Measurements from ENCODE around the gene TULP1.
"Not testable (repeated sequence)": the region's sequence is repeated elsewhere in the genome, so short reads cannot be mapped to it uniquely, and the experiment has no call there.

The TULP1 gene

DNA sequence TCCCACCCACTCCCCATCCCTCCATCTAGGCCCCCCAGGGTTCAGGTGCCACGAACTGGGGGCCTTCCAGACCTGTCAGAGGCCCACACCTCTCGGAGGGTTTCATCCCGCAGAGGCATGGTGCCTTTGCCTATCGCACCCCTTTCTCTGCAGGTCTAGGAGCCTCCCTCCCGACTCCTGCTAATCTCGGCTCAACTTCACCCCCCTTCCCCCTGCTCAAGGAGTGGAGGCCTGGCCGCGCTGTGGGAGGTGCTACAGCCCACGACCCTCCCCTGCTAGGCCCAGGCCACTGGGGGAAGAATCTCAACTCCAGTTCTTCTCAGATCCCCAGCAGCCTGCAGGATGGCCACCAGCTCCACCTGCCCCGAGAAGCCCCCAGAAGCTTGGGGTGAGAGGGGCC lies at the start of gene TULP1:
Gene TULP1 (minus strand): TSS at position 157 of the 400 bp plus-strand sequence. CDS start 38 bp downstream, at position 119.
- no peak for DNase-seq (ENCODE audit: low read depth in 2 of 2)

DNA sequence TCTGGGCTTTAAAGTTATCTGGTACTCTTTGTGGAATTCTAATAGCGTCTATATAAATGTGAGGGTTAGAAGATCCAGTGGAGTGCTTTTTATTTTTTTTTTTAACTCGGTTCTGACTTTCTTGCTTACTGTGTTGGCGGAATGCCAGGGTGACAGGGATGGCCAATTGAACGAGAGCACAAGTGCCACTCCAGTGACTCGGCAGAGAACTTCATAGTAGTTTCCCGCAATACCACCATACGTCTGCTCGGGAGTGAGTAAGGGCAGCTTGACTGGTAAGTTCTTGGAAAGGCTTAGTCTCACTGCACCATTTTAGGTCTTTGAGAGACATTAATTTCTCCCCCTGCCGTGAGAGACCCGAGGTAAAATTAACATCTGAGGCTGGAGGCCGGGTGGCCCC lies 49.4 kb upstream of the TULP1 start:
- DNase-seq (ENCODE audit: low read depth in 2 of 2), result no peak

DNA sequence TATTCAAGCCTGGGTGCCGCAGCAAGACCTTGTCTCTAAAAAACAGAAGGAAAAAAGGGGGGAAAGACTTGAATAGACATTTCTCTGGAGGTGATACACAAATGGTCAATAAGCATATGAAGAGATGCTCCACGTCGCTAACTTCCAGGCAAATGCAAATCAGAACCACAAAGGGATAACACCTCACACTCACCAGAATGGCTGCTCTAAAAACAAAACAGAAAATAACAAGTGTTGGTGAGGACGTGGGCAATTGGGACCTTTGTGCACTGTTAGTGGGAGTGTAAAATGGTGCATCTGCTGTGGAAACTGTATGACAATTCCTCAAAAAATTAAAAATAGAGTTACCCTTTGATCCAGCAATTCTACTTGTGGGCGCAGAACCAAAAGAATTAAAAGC lies 48.4 kb upstream of the TULP1 start:
- no peak for DNase-seq (ENCODE audit: low read depth in 2 of 2)

DNA sequence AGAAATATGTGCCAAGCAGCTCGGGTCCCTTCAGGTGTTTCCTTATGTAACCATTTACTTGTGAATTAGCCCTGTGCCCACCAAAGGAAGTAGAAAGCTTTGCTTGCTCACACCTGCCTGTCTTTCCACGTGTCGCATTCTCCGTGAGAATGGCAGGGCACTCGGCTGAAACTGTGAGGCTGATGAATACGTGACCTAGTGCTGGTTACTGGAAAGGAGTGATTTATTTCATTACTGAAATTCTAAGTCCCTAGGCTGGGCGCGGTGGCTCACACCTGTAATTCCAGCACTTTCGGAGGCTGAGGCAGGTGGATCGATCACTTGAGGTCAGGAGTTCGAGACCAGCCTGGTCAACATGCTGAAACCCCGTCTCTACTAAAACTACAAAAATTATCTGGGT lies 45.9 kb upstream of the TULP1 start:
- DNase-seq (ENCODE audit: low read depth in 2 of 2), result no peak

DNA sequence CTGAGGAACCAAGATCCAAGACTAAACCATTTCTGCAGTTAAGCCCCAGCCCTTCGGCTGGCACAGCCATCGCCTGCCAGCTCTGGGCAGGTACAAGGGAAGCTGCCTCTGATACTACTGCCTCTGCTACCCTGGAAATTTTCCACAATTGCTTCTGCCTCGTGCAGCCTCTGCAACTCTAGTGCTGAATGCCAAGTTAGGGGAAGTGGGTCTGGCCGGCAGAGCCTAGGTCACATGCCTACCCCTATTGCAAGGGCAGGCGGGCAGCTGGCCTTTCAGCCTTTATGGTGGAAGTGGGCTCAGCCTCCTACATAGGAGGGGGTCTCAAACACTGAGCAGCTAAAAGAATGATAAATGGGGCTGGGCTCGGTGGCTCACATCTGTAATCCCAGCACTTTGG lies 44.5 kb upstream of the TULP1 start:
- no peak for DNase-seq (ENCODE audit: low read depth in 2 of 2)

DNA sequence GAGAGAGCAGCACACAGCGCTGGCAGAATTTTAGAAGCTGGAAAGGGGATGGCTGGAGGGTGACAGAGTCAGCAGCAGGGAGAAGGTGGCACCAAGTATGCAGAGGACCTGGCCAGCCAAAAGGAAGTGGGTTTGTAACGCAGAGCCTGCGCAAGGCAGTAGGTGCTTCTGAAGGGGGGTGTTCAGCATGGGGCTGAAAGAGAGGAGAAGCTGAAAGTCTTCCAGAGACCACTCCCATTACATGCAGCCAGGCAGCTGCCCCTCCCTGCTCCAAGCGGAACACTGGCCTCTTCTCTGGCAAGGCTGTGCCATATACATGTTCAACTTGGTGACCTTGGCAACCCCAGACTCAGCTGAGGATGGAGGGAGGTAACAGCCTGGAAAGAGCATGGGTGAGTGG lies 42.1 kb upstream of the TULP1 start:
- no peak for DNase-seq (ENCODE audit: low read depth in 2 of 2)

DNA sequence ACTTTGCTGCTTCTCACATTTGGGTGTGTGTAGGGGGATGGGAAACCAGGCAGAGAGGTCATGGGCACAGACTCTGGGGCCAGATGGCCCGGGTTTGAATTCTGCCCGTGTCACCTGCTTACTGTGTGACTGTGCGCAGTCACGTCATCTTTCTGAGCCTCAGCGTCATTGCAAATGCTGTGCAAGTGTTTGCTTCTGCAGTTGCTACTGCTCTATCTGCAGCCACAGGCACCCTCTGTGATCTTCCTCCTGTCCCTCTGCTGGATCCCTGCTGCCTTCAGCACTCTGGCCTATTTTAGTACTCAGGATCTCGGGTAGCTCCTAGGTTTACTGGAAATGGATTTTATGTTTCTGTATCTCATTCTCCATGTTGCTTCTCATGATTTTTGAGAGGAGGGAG lies 40.6 kb upstream of the TULP1 start:
- no peak for DNase-seq (ENCODE audit: low read depth in 2 of 2)

DNA sequence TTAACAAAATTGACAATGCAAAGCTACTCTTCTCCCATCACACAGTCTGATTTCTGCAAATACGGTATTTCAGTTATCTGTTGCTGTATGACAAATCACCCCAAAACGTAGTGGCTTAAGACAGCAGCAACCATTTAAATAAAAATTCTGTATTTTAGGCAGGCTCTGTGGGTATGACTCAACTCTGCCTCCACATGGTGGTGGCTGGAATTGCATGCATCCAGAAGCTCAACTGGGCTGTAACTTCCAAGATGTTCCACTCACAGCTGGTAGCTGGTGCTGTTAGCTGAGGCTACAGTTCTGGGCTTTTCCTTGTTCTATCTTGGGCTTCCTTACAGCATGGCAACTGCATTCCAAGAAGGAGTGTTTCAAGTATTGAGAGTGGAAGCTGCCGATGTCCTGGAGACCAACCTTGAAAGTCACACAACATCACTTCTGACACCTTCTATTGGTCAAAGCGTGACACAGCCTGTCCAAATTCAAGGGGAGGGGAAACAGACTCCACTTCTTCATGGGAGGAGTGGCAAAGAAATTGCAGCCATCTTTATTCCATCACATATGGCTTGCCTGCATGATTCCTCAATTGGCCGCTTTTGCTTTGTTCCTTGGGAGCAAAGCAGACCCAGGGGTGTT lies 39.7 kb upstream of the TULP1 start:
- DNase-seq (ENCODE audit: low read depth in 2 of 2), result peak; percentile 18

DNA sequence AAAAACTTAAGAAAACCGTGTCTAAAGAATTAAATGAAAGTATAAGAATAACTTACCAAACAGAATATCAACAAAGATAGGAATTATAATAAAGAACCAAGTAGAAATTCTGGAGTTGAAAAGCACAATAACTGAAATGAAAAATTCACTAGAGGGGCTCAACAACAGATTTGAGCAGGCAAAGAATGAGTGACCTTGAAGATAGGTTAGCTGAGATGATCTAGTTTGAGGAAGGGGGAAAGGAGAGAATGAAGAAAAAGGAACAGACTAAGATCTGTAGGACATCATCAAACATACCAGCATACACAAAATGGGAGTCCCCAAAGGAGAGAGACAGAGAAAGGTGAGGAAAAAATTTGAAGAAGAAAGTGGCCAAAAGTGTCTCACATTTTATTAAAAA lies 37.7 kb upstream of the TULP1 start:
- no peak for DNase-seq (ENCODE audit: low read depth in 2 of 2)

DNA sequence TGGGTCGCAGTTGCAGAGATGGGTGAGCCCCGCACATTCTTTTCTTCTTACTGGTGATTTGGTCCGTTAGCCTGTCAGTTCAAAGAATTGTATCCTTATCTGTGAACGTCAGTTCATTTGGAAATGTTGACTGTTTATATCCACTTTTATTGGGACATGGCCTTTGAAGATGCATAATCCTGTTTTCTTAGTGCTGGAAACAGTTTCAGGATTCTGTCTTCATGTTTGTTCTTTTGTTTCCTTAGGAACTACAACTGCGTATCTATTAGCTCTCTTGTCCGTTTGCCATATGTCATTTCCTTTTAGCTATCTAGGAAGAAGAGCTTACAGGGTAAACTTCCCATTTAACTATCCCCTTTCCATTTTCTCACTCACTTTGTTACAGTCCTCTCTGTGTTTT lies 35.0 kb upstream of the TULP1 start:
- no peak for DNase-seq (ENCODE audit: low read depth in 2 of 2)

DNA sequence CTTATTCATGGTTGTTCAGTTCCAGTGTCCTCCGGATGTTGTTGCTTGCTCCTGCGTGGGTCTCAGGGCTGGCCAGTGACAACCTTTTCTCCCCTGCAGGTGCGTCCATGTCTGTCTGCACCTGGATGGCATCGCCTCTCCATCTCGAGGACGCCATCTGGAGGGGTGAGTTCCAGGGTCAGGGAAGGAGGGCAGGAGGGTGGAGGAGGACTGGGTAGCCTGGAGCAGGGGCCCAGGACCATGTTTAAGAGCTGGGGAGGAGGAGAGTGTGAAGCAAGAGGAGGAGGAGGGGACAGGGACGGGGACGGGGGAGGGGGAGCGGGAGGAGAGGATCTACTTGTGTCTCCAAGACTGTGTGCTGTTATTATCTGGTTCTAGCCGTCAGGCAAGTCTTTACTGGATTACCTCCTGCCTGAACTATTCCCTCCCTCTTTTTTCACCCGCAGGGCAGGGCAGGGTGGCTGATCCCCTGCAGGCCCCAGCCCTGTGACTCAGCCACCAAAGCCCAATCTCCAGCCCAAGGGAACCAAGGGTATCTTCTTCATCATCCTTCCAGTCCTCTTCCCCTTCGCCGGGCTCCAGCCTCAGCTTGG lies 32.2 kb upstream of the TULP1 start:
- no peak for DNase-seq (ENCODE audit: low read depth in 2 of 2)

DNA sequence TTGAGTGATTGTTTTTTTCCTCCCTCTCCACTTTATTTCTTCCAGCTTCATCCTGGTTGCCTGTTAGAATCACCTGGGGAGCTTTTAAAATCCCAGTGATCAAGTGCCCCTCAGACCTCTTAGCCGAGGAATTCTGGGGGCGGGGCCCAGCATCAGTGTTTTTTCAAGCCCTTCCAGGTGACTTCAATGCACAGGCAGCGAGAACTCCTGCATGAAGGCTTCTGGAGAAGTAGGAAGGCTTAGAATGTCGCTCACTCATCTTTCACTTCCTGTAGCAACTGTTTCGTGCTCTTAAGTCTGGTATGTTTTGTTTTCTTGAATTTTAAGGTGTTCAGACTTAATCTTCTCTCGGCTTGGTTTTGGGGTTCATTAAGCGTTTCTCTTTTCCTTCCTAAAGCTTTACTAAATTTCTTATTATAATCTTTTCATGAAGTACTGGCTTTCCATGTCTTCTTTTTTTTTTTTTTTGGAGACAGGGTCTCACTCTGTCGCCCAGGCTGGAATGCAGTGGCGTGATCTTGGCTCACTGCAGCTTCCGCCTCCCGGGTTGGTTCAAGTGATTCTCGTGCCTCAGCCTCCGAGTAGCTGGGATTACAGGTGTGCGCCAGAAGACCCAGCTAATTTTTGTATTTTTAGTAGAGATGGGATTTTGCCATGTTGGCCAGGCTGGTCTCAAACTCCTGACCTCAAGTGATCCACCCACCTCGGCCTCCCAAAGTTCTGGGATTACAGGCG lies 30.9 kb upstream of the TULP1 start:
- no peak for DNase-seq (ENCODE audit: low read depth in 2 of 2)

DNA sequence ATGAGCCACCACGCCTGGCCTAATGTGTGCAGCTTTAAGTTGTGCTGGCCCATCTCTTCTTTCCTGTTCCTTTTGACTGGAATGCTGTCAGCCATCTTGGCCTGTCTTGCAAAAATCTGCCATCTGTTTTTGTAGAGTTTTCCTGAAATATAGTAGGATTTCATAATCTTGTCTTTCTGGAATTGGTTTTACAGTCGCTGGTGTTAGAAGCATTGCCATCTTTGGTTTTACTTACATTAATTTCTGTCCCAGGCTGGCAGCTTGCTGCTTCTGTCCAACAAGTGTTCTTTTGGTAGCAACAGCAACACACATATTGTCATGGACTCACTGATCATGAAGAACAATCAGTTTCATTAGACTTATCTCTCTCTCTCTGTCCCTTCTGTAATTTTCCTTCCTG lies 29.1 kb upstream of the TULP1 start:
- DNase-seq (ENCODE audit: low read depth in 2 of 2), result no peak

DNA sequence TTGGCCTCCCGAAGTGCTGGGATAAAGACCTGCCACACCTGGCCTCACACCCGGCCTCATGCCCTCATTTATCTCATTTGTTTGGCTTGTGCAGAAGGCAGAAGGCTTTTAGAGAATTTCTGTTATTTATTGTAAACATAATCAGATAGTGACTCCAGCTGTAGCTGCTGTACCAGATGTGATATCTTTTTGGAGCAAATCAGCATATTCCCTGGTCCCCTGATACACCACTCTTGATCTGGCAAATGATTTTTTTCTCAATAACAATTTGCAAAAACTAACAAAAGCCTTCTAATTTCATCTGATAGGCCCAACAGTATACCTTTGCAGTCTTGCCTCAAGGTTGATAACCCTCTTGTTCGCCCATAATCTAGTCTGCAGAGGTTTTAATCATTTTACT lies 26.5 kb upstream of the TULP1 start:
- DNase-seq (ENCODE audit: low read depth in 2 of 2), result no peak

DNA sequence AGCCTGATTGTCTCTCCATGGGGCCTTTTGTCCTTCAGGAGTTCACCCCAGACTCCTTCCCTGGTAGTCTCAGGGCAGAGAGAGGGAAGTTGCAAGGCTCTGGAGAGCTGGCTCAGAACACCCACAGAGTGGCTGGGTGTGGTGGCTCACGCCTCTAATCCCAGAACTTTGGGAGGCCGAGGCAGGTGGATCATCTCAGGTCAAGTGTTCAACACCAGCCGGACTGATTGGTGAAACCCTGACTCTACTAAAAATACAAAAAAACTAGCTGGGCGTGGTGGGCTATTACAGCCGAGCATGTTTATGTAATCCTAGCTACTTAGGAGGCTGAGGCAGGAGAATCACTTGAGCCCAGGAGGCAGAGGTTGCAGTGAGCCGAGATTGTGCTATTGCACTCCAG lies 23.2 kb upstream of the TULP1 start:
- not testable (repeated sequence) for DNase-seq (ENCODE audit: low read depth in 2 of 2)

DNA sequence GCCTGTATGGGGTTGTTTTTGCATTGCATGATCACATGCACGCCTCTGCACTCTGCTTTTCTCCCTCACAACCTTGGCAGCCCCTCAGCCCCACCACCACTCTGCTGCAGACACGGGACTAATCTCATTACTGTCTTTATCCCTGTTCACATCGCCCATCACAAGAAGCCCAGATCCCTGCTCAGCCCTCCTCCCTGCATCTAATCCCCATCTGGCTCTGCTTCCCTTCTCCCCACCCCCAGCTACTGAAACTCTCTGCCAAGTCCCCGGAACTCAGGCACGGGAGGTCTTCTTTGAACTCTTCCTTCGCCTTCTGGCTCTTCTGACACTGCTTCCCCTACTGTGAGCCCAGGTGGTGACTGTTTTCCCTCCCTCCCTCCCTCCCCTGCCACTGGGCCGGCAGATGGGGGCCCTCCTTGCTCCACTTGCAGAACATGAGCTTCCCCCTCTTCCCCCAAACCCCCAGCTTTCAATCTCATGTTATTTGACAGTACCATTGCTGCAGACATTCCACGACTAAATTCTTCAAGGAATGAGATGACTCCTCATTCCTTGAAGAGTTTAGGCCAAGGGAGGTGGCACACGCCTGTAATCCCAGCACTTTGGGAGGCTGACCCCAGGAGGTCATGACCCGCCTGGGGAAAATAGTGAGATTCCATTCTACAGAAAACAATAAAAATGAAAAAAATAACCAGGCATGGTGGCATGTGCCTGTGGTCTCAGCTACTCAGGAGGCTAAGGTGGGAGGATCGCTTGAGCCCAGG lies 21.9 kb upstream of the TULP1 start:
- no peak for DNase-seq (ENCODE audit: low read depth in 2 of 2)

DNA sequence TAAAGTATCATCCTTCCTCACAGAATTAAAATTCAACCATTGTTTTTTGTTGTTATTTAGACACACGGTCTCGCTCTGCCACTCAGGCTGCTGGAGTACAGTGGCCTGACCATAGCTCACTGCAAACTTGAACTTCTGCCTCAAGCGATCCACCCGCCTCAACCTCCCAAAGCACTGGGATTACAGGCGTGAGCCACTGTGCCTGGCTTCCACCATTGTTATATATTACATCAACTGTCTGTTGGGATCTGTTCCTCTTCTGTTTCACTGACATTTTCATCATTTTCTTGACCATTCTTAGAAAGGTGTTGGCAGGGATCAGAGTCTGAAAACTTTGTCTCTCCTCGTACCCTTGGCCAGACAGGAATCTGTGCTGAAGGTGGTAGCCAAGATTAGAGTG lies 21.3 kb upstream of the TULP1 start:
- DNase-seq (ENCODE audit: low read depth in 2 of 2), result no peak

DNA sequence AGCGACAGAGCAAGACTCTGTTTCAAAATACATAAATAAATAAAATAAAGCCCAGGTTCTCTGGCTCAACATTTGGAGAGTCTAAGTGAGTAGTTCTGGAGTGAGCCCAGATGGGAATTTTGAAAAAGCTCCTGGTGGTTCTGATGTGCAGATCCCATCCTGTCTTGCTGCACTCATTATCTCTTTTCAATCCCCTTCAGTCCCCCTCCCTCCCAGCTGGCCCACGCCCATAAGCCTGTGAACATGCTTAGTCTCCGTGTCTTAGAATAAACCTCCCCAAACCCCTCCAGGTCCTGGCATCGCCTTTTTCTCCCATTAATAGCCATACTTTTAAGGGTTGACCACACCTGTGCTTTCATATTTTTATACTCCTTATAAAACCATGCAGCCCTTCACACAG lies 19.4 kb upstream of the TULP1 start:
- no peak for DNase-seq (ENCODE audit: low read depth in 2 of 2)

DNA sequence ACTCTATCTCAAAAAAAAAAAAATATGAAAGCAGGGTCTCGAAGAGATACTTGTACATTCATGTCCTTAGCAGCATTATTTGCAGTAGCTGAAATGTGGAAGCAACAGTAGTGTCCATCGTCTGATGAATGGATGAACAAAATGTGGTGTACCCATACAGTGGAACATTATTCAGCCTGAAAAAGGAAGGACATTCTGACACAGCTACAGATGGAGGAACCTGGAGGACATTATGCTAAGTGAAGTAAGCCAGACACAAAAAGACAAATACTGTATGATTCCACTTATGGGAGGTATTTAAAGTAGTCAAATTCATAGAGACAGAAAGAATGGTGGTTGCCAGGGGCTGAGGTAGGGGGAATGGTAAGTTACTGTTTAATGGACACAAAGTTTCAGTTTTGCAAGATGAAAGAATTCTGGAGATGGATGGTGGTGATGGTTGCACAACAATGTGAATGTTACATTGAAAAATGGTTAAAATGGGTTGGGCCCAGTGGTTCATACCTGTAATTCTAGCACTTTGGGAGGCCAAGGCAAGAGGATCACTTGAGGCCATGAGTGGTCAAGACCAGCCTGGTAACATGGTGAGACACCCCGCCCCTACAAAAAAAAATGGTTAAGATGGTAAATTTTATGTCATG lies 11.8 kb upstream of the TULP1 start:
- no peak for DNase-seq (ENCODE audit: low read depth in 2 of 2)

DNA sequence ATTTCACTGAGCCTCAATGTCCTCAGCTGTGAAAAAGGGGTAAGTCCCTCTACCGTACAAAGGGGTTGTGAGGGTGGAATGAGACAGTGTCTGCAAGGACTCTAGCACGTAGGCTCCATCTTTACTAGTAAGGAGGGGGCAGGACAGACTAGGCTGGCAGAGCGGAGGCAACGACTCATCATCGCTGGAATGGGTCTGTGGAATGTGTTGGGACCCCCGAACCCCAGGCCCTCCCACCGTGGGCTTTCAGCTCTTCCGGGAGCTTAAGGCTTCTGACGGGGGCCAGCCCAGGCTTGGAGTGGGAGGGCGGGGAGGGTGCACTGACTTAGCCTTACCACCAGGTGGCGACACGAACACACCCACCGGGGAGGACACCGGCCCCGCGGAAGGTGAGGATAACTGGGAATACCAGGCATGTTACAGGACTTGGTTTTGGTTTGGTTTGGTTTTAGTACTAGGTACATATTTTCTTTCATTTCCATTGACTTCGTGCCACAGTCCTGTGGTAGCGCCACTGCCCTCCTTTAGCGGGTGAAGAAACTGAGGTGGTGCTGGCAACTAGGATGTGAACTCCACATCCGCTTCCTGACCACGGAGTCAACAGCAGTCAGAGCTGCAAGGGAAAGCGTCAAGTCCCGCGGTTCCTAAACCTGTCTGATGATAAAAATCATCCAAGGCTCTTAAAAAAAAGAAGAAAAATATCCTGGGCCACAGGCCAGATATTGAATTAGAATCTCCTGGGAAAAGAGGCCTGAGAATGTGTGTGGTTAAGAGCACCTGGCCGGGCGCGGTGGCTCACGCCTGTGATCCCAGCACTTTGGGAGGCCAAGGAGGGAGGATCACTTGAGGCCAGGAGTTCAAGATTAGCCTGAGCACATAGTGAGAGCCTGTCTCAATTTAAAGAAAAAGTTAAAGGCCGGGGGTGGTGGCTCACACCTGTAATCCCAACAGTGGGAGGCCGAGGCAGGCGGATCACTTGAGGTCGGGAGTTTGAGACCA lies 10.3 kb upstream of the TULP1 start:
- DNase-seq (ENCODE audit: low read depth in 2 of 2), result peak; percentile 36 to 41

DNA sequence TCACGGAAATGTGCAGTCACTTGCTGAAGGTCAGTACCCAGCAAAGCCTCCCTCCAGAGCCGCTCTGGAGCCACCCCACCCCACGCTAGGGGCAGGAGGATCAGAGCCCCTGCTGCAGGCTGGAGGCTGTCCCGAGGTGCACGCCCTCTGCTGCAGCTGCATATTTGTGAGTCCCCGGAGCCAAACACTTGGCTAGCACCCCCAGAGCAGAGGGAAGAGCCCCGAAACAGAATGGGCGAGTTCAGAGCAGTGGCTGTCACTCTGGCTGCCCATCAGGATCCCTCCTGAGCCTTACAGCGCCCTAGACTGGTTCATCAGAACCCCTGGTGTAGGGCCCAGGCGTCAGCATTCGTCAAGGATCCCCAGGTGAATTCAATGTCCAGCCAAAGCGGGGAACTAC lies 9.5 kb upstream of the TULP1 start:
- no peak for DNase-seq (ENCODE audit: low read depth in 2 of 2)

Measured in stimulated activated CD8-positive, alpha-beta memory T cell treated with anti-CD3 and anti-CD28 coated beads, Interleukin-15, amount 100 ng/mL, for 4 hours (primary cell).